T-helper 1 cell treated with Interleukin-12 subunit alpha and Interleukin-12 subunit beta and Interleukin-4 antibody, amounts not matched to agents 30 ng/mL and 1 ng/mL, for 36 hours (primary cell): ENCODE results near the gene TRABD. TPM values are rescaled to one million over a fixed set of nuclear protein-coding genes. Genes with fewer than 3 reads are reported as not detected.

Experiments used
- intact Hi-C: fragments of 100-400 bp; cut with micrococcal nuclease; formaldehyde crosslinking; loops from one replicate; pipeline ENCODE4 v1.15.1; 2024
- total RNA-seq: library from RNA; stranded (reverse); gene quantifications from 2 replicates; pipeline ENCODE4 v1.2.3, GENCODE V29; 2022

TRABD gene
- total RNA-seq, 1 donor from 2014 or later = 124 TPM

GRCh38 chr22:50216055-50216683 is 30.5 kb downstream of the TRABD start:
- intact Hi-C loops = no loop called here

GRCh38 chr22:50216684-50217520 is 31.2 kb downstream of the TRABD start:
- intact Hi-C loops = no loop called here

- intact Hi-C loops = no loop called here
These were observed 31.9 kb downstream of the TRABD start for GRCh38 chr22:50217543-50218152.

- intact Hi-C loops = no loop called here
These were observed 32.7 kb downstream of the TRABD start for GRCh38 chr22:50218153-50218995.

DNA sequence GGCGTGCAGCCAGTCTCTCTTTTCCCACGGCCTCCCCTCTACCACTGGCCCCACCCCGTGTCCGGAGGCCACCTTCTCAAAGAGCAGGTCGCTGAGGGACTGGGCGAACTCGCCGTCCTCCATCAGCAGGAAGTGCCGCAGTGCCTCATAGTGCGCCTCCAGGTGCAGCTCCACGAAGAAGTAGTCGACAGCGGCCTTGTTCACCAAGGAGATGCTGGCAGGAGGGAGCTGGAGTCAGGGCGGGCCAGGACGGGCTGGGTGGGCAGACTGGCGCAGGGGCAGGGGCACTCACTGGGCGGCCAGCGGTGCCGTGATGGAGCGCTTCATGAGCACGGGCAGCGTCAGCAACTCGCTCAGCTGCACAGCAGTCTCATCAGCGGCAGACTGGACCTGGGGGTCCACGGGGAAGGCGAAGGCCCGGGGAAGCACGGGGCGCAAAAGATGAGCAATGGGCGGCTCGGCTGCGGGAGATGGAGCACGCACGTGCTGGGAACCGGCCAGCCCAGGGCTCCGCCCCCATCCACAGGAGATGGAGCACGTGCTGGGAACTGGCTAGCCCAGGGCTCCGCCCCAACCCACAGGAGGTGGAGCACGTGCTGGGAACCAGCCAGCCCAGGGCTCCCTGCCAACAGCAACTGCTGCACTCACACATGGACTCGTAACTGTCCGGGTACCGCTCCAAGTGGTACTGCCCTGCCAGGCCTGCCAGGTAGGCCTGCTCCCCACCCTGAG is 33.4 kb downstream of the TRABD start:
- intact Hi-C loops = no loop called here

- intact Hi-C loops = no loop called here
These were observed 34.3 kb downstream of the TRABD start for GRCh38 chr22:50219800-50220602.

DNA sequence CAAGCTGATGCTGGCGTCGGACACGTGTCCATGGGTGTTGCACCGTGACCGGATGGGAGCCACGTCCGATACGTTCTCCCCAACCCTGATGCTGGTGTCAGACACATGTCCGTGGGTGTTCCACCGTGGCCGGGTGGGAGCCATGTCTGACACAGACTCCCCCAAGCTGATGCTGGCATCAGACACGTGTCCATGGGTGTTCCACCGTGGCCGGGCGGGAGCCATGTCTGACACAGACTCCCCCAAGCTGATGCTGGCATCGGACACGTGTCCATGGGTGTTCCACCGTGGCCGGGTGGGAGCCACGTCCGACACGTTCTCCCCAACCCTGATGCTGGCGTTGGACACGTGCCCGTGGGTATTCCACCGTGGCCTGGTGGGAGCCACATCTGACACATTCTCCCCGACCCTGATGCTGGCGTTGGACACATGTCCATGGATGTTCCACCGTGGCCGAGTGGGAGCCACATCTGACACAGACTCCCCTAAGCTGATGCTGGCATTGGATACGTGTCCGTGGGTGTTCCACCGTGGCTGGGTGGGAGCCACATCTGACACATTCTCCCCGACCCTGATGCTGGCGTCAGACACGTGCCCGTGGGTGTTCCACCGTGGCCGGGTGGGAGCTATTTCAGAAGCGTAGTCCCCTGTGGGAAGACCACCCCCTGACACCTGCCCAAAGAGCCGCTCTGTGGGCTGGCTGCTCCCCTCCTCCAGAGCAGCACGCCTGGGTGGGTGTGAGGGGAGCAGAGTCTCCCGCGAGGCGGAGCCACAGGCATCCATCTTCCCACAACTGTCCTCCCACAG is 35.1 kb downstream of the TRABD start:
- intact Hi-C loops = no loop called here

- intact Hi-C loops = no loop called here
These were observed 35.9 kb downstream of the TRABD start for GRCh38 chr22:50221410-50222300.

GRCh38 chr22:50222508-50222907 is 36.8 kb downstream of the TRABD start:
- intact Hi-C loops = no loop called here

- intact Hi-C loops = no loop called here
These were observed 38.4 kb downstream of the TRABD start for GRCh38 chr22:50224071-50224470.

GRCh38 chr22:50225200-50225969 is 39.7 kb downstream of the TRABD start:
- intact Hi-C loops = no loop called here

DNA sequence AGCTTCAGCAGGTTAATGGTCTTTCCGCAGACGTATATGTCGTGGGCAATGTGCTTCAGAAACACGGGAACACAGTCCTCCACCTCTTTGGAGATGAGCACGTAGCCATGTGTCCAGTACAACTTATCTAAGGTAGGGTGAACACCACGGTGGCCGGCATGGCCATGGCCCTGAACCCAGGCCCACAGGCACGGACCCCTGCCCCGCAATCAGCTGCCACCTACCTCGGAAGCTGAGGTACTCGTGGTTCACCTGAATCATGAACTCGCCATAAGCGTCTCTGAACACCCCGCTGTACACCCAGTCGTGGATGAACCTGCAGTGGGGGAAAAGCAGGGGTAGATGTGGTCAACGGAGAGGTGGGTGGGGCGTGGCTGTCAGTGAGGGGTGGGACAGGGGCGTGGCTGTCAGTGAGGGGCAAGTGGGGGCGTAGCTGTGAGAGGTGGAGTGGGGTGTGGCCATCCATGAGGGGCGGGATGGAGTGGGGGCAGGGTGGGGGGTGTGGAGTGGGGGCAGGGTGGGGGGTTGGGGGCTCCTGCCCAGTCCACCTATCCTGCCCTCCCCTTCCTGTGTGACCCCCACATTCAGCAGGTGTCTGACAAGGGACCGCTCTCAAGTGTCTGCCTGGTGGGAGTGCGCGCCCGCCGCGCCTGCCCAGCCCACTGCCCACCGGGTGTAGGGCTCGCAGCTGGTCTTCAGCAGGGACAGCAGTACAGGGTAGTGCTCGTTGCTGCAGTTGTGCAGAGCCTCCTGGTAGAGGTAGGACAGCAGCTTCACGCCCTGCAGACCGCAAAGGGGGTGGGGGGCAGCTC is 40.6 kb downstream of the TRABD start:
- intact Hi-C loops = no loop called here

GRCh38 chr22:50226875-50227165 is 41.1 kb downstream of the TRABD start:
- intact Hi-C loops = no loop called here

GRCh38 chr22:50227579-50228215 is 42.0 kb downstream of the TRABD start:
- intact Hi-C loops = no loop called here

DNA sequence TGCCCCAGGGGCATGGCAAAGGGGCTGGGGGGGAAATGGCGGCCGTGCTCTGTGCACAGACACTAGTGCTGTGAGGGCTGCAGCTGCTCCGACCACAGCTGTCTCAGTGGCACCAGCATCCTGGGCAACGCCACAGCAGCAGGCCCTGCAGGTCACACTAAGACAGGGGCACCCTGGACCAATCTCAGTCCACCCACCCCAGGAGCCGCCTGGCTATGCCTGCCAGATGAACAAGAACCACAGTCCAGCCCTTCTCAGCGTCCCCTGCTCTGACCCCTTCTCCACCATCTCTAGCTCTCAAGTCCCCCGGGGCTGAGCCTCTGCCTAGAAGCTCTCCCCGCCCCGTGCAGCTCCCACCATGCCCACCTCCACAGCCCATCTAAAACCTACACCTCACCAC is 42.7 kb downstream of the TRABD start:
- intact Hi-C loops = no loop called here

DNA sequence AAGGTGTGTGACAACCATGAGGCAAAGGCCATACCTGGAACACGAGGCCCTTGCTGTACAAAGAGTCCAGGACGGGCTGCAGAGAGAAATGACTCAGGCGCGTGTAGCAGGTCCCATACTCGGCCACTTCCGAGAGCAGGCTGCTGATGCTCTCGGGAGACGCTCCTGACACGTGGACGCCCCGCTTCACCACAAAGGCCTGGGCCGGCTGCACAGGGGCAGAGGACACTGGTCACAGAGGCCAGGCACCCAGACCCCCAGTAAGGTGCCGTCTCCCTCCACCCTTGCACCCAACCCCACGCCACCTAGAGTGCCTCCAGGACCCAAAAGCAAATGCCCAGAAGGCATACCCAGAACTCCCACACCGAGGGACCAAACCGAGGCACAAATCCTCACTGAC is 43.7 kb downstream of the TRABD start:
- intact Hi-C loops = no loop called here
